ENCODE data around the gene STK24. TPM values are rescaled to one million over a fixed set of nuclear protein-coding genes. Genes with fewer than 3 reads are reported as not detected.

Gene STK24
- total RNA-seq, 5 donors from 2014 or later (not counting 1 experiment from before 2014, with no cell fraction given) = 92.1 to 143 (median 113) TPM

GRCh38 chr13:98482476-98483444 is 94.1 kb downstream of the STK24 start:
- peaks cover 0 to 10% of the 10 kb centered on the region in 2 donors for H3K36me3 ChIP-seq (ENCODE audit: control insufficient read depth in 2 of 2, extremely low read depth in 1 of 2, insufficient read depth in 1 of 2, low read length in 1 of 2)
- H3K9me3 ChIP-seq = no peaks in the 10 kb centered on the region
- ChIA-PET POLR2A (interaction anchor here in 1 of 2 donors (0.5 kb wide), 1 partner anchor 133 kb away, joined by 5 read pairs; no protein-coding TSS in a partner anchor), CTCF (interaction anchor here in 1 of 2 donors (0.9 kb wide), 1 partner anchor 171 kb away, joined by 4 read pairs; no protein-coding TSS in a partner anchor)
- H3K27ac Mint-ChIP-seq = peak overlapping the region; percentile 66 to 96
- peaks cover 12% of the 10 kb centered on the region for H3K36me3 Mint-ChIP-seq
- H3K4me1 ChIP-seq (ENCODE audit: control insufficient read depth in 1 of 2, extremely low read depth in 1 of 2, insufficient read depth in 2 of 2, low read length in 2 of 2) = peaks cover 15 to 77% of the 10 kb centered on the region in 2 experiments
- no peak overlapping the region for H3K4me3 ChIP-seq (ENCODE audit: control insufficient read depth in 1 of 2, extremely low read depth in 1 of 2, low read length in 1 of 2)
- no peak overlapping the region for H3K4me3 Mint-ChIP-seq
- ATAC-seq (replicated peaks in 1 of 4) (peak in 1 of 4 experiments; percentile 19), DNase-seq (peak in 1 of 35 experiments; percentile 22)
- no peaks in the 10 kb centered on the region for H3K9me3 Mint-ChIP-seq
- 90% methylated on average over 23 of the region's 28 CpGs for WGBS (ENCODE audit: insufficient coverage)
- H3K4me1 Mint-ChIP-seq = peaks cover 80 to 93% (median 90%) of the 10 kb centered on the region in 3 donors
- H3K27me3 Mint-ChIP-seq = no peaks in the 10 kb centered on the region
- H3K27me3 ChIP-seq (replicated peaks in 1 of 2; ENCODE audit: control insufficient read depth in 2 of 2, extremely low read depth in 1 of 2, insufficient read depth in 2 of 2, low read length in 1 of 2) = no peaks in the 10 kb centered on the region
- no peak overlapping the region for H3K27ac ChIP-seq (ENCODE audit: low read length)

- ChIA-PET CTCF (interaction anchor here in 1 of 2 donors (1.0 kb wide), 1 partner anchor 171 kb away, joined by 3 read pairs; no protein-coding TSS in a partner anchor), POLR2A (interaction anchor here in 1 of 2 donors (0.6 to 0.7 kb wide), 3 partner anchors 59 to 1256 kb away, joined by 4 to 5 read pairs (median 4); no protein-coding TSS in a partner anchor)
- no peak overlapping the region for H3K4me3 ChIP-seq (ENCODE audit: control insufficient read depth in 1 of 2, extremely low read depth in 1 of 2, low read length in 1 of 2)
- Mint-ChIP-seq H3K27ac (peak overlapping the region; percentile 84 to 89), H3K9me3 (no peaks in the 10 kb centered on the region), H3K36me3 (peaks cover 12% of the 10 kb centered on the region), H3K4me3 (peak overlapping the region in 1 of 3 donors; percentile 8), H3K27me3 (no peaks in the 10 kb centered on the region), H3K4me1 (peaks cover 81 to 93% (median 90%) of the 10 kb centered on the region in 3 donors)
- WGBS (ENCODE audit: insufficient coverage) = 68% methylated on average over 8 of the region's 15 CpGs
- H3K4me1 ChIP-seq (ENCODE audit: control insufficient read depth in 1 of 2, extremely low read depth in 1 of 2, insufficient read depth in 2 of 2, low read length in 2 of 2) = peaks cover 18 to 81% of the 10 kb centered on the region in 2 experiments
- peaks cover 0 to 10% of the 10 kb centered on the region in 2 donors for H3K36me3 ChIP-seq (ENCODE audit: control insufficient read depth in 2 of 2, extremely low read depth in 1 of 2, insufficient read depth in 1 of 2, low read length in 1 of 2)
- ATAC-seq (replicated peaks in 1 of 4) = no peak
- no peaks in the 10 kb centered on the region for H3K9me3 ChIP-seq
- peak overlapping the region; percentile 6 for H3K27ac ChIP-seq (ENCODE audit: low read length)
- DNase-seq = peak in 2 of 35 experiments; percentile 22 to 27
- no peaks in the 10 kb centered on the region for H3K27me3 ChIP-seq (replicated peaks in 1 of 2; ENCODE audit: control insufficient read depth in 2 of 2, extremely low read depth in 1 of 2, insufficient read depth in 2 of 2, low read length in 1 of 2)
Observed at GRCh38 chr13:98480915-98481877, 95.7 kb downstream of the STK24 start.

GRCh38 chr13:98479496-98480003 is 97.4 kb downstream of the STK24 start:
- ChIA-PET POLR2A (no interaction called here), CTCF (no interaction called here)
- no peak for ATAC-seq (replicated peaks in 1 of 4)
- peaks cover 13 to 72% of the 10 kb centered on the region in 2 experiments for H3K4me1 ChIP-seq (ENCODE audit: control insufficient read depth in 1 of 2, extremely low read depth in 1 of 2, insufficient read depth in 2 of 2, low read length in 2 of 2)
- Mint-ChIP-seq H3K4me1 (peaks cover 70 to 83% (median 81%) of the 10 kb centered on the region in 3 donors), H3K9me3 (no peaks in the 10 kb centered on the region), H3K36me3 (peaks cover 13% of the 10 kb centered on the region), H3K27me3 (no peaks in the 10 kb centered on the region), H3K27ac (peak overlapping the region; percentile 69 to 85), H3K4me3 (no peak overlapping the region)
- H3K4me3 ChIP-seq (ENCODE audit: control insufficient read depth in 1 of 2, extremely low read depth in 1 of 2, low read length in 1 of 2) = no peak overlapping the region
- no peaks in the 10 kb centered on the region for H3K27me3 ChIP-seq (replicated peaks in 1 of 2; ENCODE audit: control insufficient read depth in 2 of 2, extremely low read depth in 1 of 2, insufficient read depth in 2 of 2, low read length in 1 of 2)
- H3K27ac ChIP-seq (ENCODE audit: low read length) = no peak overlapping the region
- peaks cover 5 to 16% of the 10 kb centered on the region in 2 donors for H3K36me3 ChIP-seq (ENCODE audit: control insufficient read depth in 2 of 2, extremely low read depth in 1 of 2, insufficient read depth in 1 of 2, low read length in 1 of 2)
- DNase-seq = no peak
- WGBS (ENCODE audit: insufficient coverage) = 95% methylated on average over 4 of the region's 8 CpGs
- no peaks in the 10 kb centered on the region for H3K9me3 ChIP-seq

GRCh38 chr13:98478189-98479129 is 98.4 kb downstream of the STK24 start:
- Mint-ChIP-seq H3K4me3 (peak overlapping the region in 1 of 3 donors; percentile 76), H3K36me3 (peaks cover 23% of the 10 kb centered on the region), H3K27me3 (no peaks in the 10 kb centered on the region), H3K4me1 (peaks cover 62 to 78% (median 73%) of the 10 kb centered on the region in 3 donors), H3K9me3 (no peaks in the 10 kb centered on the region), H3K27ac (peak overlapping the region; percentile 85 to 92)
- ChIA-PET POLR2A (interaction anchor here in 1 of 2 donors (0.5 kb wide), 1 partner anchor 85 kb away, joined by 8 read pairs; no protein-coding TSS in a partner anchor), CTCF (interaction anchor here in 1 of 2 donors (0.6 kb wide), 1 partner anchor 727 kb away, joined by 3 read pairs; no protein-coding TSS in a partner anchor)
- no peak for ATAC-seq (replicated peaks in 1 of 4)
- no peak overlapping the region for H3K4me3 ChIP-seq (ENCODE audit: control insufficient read depth in 1 of 2, extremely low read depth in 1 of 2, low read length in 1 of 2)
- H3K9me3 ChIP-seq = no peaks in the 10 kb centered on the region
- WGBS (ENCODE audit: insufficient coverage) = 18% methylated on average over 3 of the region's 16 CpGs
- peak overlapping the region; percentile 1 for H3K27ac ChIP-seq (ENCODE audit: low read length)
- H3K4me1 ChIP-seq (ENCODE audit: control insufficient read depth in 1 of 2, extremely low read depth in 1 of 2, insufficient read depth in 2 of 2, low read length in 2 of 2) = peaks cover 11 to 72% of the 10 kb centered on the region in 2 experiments
- peak in 1 of 35 experiments; percentile 22 for DNase-seq
- H3K27me3 ChIP-seq (replicated peaks in 1 of 2; ENCODE audit: control insufficient read depth in 2 of 2, extremely low read depth in 1 of 2, insufficient read depth in 2 of 2, low read length in 1 of 2) = no peaks in the 10 kb centered on the region
- peaks cover 8 to 27% of the 10 kb centered on the region in 2 donors for H3K36me3 ChIP-seq (ENCODE audit: control insufficient read depth in 2 of 2, extremely low read depth in 1 of 2, insufficient read depth in 1 of 2, low read length in 1 of 2)

GRCh38 chr13:98476538-98476966 is 100.4 kb downstream of the STK24 start:
- Mint-ChIP-seq H3K27me3 (no peaks in the 10 kb centered on the region), H3K9me3 (no peaks in the 10 kb centered on the region), H3K27ac (peak overlapping the region; percentile 91 to 92), H3K4me1 (peaks cover 67 to 73% (median 67%) of the 10 kb centered on the region in 3 donors), H3K4me3 (peak overlapping the region; percentile 61 to 76 (median 71)), H3K36me3 (peaks cover 40% of the 10 kb centered on the region)
- ATAC-seq (replicated peaks in 1 of 4) (peak; percentile 96 to 98 (median 96)), DNase-seq (peak; percentile 66 to 93 (median 79))
- H3K4me1 ChIP-seq (ENCODE audit: control insufficient read depth in 1 of 2, extremely low read depth in 1 of 2, insufficient read depth in 2 of 2, low read length in 2 of 2) = peaks cover 11 to 58% of the 10 kb centered on the region in 2 experiments
- POLR2A ChIA-PET = no interaction called here
- CTCF ChIA-PET = interaction anchor here in 1 of 2 donors (0.6 to 1.5 kb wide), 3 partner anchors 31 to 178 kb away, joined by 3 to 6 read pairs (median 5); no protein-coding TSS in a partner anchor
- H3K4me3 ChIP-seq (ENCODE audit: control insufficient read depth in 1 of 2, extremely low read depth in 1 of 2, low read length in 1 of 2) = peak overlapping the region; percentile 25 to 39
- no peaks in the 10 kb centered on the region for H3K27me3 ChIP-seq (replicated peaks in 1 of 2; ENCODE audit: control insufficient read depth in 2 of 2, extremely low read depth in 1 of 2, insufficient read depth in 2 of 2, low read length in 1 of 2)
- no peaks in the 10 kb centered on the region for H3K9me3 ChIP-seq
- 16% methylated on average over 12 of the region's 13 CpGs for WGBS (ENCODE audit: insufficient coverage)
- peaks cover 12 to 35% of the 10 kb centered on the region in 2 donors for H3K36me3 ChIP-seq (ENCODE audit: control insufficient read depth in 2 of 2, extremely low read depth in 1 of 2, insufficient read depth in 1 of 2, low read length in 1 of 2)
- H3K27ac ChIP-seq (ENCODE audit: low read length) = peak overlapping the region; percentile 77
